Medulla oblongata (tissue), 1 donor: ENCODE results near the gene ARID3C.

Source experiments
- DNase-seq: peaks from one replicate; pipeline ENCODE4 v3.0.0-alpha.2; 2015; ENCODE audit errors: extremely low spot score

Gene ARID3C

GRCh38 chr9:34594177-34594576, 34.7 kb downstream of the ARID3C start:
- DNase-seq, result no peak

- peak; percentile 76 for DNase-seq
Observed at GRCh38 chr9:34592895-34593601, 35.8 kb downstream of the ARID3C start.

- DNase-seq, result peak; percentile 30
Observed at GRCh38 chr9:34591917-34592866, 36.7 kb downstream of the ARID3C start.

DNA sequence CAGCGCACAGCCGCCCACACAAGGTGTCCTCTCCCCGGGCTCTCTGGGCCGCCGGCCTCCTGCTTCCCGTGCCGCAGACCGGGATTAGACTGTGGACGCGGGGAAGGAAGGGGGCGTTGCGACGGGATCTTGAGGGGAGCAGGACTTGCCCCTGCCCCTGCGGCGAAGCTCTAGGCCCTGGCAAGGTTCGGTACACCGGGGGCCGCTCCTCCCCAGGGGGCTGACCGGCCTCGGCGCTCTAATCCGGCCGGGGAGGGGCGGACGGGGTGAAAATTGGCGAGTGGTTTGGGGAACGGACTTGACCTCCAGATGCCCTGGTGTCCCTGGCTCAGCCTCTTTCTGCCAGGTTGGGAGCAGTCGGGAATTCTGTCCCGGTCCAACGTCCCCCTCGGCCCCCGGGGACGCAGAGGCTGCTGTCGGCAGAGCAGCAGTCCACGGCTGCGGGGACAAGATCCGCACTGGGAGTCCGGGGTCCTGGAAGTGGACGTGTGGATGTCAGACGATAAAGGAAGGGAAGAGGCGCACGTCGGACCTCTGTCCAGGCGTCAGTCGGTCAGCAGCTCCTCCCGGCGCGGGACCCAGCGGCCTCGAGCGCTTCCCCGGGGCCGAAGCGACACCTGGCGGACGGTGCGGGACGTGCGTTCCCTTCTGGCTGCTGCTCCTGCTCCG, 37.5 kb downstream of the ARID3C start:
- DNase-seq, result peak; percentile 86

- no peak for DNase-seq
Observed at GRCh38 chr9:34590381-34591247, 38.3 kb downstream of the ARID3C start.

GRCh38 chr9:34589636-34590380, 39.1 kb downstream of the ARID3C start, which contains the start of gene CNTFR:
Gene CNTFR (minus strand): TSS chr9:34589724. CDS start chr9:34568981, 20,743 bp downstream.
- peak; percentile 76 for DNase-seq

- no peak for DNase-seq
Observed at GRCh38 chr9:34588671-34589635, 39.9 kb downstream of the ARID3C start.

- no peak for DNase-seq
Observed at GRCh38 chr9:34587271-34587670, 41.6 kb downstream of the ARID3C start.

DNA sequence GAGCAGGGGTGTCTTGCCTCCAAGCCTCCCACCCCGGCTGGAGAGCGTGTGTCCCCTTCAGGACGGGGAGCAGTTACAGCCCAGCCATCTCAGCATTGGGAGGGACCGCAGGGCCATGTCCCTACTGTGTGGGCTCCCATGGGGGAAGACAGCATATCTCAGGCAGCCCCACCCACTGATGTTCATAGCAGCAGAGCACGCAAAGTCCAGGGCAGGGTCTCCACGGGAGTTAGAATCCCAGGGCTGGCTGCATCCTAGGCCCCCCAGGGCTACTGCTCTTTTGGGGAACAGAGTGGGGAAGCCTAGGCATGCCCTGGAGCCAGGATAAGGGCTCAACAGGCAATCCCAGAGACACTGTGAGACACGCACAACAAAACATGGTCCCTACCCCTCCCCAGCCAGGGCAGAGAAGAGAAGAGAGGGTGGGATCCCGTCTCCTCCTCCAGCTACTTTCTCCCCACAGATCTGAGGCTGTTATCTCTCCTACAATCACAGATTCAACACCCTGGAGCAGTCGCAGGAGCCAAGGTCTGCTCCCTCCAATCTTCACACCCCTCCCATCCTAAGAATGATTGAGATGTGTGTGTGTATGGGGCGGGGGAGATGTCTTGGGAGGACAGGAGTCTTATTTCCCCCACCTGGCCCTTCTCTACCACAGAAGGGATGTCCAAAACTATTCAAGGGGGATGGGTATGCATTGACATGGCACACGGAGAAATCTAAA, 42.8 kb downstream of the ARID3C start:
- DNase-seq, result no peak

DNA sequence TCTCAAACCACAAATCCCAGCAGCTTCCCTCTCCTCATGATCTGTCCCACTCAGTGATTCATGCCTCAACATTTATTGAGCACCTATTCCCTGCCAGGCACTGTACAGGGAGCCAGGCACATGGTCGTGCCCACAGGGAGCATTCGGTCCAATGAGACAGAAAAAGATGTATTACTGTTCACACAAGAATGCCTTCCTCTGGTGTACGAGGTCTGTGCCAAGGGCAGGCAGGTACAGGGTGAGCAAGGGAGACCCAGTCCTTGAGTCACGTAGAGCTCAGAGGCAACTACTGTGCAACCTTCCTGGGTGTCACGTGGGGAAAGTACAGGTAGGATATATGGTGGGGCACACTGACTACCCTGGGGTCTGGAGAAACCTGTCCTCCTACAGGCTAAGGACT, 43.9 kb downstream of the ARID3C start:
- no peak for DNase-seq

GRCh38 chr9:34582787-34583186, 46.1 kb downstream of the ARID3C start:
- no peak for DNase-seq

DNA sequence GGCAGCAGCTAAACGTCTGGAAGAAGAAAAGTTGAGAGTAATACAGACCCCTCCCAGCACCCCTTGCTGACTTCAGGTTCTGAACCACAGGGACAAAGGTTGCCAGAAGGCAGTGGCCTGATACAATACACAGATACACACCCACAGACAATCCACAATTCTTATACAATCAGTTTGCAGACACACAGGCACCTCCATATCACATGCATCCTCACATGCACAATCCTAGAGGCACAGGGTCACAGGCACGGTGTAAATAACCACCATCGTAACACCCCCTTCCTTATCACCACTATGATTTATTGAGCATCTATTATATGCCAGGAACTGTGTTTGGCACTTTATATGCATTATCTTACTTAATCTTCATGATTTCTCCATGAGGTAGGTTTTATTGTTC, 47.5 kb downstream of the ARID3C start:
- DNase-seq, result no peak

- DNase-seq, result peak; percentile 54
Observed at GRCh38 chr9:34580358-34580757, 48.5 kb downstream of the ARID3C start.

DNA sequence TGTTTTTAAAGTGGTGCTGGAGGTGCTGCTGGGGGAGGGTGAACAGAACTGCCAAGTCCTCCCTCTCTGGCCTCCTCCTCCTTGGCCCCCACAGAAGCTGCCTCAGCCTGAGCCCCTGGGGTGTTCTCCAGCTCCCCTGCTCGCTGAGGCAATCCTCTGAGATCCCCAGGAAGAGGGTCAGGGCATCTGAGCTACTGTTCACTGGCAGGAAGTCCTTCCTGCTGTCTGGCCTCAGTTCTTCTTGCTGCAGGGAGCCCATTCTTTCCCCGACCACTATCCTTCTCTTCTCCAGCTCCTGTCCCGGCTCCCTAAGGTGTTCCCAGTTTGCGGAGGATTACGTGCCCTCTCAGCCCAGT, 49.1 kb downstream of the ARID3C start:
- DNase-seq, result no peak

GRCh38 chr9:34579104-34579807, 49.6 kb downstream of the ARID3C start:
- DNase-seq, result no peak

DNA sequence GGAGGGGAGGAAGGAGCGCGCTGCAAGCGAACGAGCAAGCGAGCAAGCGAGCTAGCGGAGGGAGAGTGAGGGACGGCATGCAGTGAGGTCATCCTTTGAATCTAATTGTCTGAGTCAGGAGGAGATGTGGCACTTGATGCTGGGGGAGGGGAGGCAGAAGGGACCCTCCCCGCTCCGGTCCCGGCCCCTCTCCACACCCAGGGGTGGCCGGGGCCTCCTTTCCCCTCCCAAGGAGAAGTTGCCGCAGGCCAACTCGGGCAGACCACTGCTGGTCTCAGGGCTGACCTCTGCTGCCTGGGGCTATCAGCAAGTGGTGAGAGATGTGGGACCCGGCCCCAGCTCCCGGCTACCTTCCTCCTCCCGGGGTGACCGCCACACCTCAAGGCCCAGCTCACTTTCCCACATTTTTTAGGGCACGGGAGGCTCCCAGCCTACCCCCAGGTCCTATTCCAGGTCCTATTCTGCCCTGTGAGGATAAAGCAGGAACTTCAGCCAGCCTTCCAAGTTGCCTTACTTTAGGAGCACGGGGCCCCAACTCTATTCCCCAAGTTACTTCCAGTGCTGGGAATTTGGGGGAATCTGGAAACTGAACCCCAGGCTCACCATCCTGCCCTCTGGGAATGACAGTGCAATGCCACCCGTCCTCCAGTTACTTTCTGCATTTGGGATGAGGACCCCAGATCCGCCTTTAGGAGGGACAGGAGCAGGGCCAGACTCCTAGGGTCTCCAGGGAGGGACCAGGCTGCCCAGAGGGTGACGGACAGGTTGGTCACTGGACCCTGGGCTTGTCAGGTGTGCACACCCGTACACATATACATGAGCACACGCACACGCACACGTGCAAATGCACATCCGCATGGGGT, 50.4 kb downstream of the ARID3C start:
- no peak for DNase-seq
